HepG2 (cell line): ENCODE measurements around the gene FGF19. TPM values are rescaled to one million over a fixed set of nuclear protein-coding genes. Genes with fewer than 3 reads are reported as not detected.

ENCODE experiments used
- ATRX ChIP-seq: sonication (generic); formaldehyde crosslinking; IDR thresholded peaks from 2 replicates; pipeline ENCODE4 v1.4.0; 2020; ENCODE audit warnings: missing genetic modification reagents, borderline replicate concordance
- KLF13 ChIP-seq: sonication (generic); formaldehyde crosslinking; IDR thresholded peaks from 2 replicates; pipeline ENCODE4 v1.4.0; 2020; ENCODE audit warnings: mild to moderate bottlenecking, missing genetic modification reagents
- NAIF1 ChIP-seq: sonication (generic); formaldehyde crosslinking; IDR thresholded peaks from 2 replicates; pipeline ENCODE4 v1.5.0; 2020; ENCODE audit warnings: mild to moderate bottlenecking, missing genetic modification reagents, borderline replicate concordance
- NCOA1 ChIP-seq: sonication (generic); formaldehyde crosslinking; IDR thresholded peaks from 2 replicates; pipeline ENCODE4 v1.9.0; 2021; ENCODE audit warnings: missing genetic modification reagents
- NR2C2 ChIP-seq: sonication (generic); formaldehyde crosslinking; IDR thresholded peaks from 2 replicates; pipeline ENCODE4 v1.4.0; 2020; ENCODE audit warnings: missing genetic modification reagents, mild to moderate bottlenecking, moderate library complexity, borderline replicate concordance
- NR3C1 ChIP-seq: sonication (generic); formaldehyde crosslinking; IDR thresholded peaks from 2 replicates; pipeline ENCODE4 v1.4.0; 2020; ENCODE audit warnings: missing genetic modification reagents
- NRL ChIP-seq: sonication (generic); formaldehyde crosslinking; IDR thresholded peaks from 2 replicates; pipeline ENCODE4 v1.5.0; 2020; ENCODE audit warnings: missing genetic modification reagents, mild to moderate bottlenecking, moderate library complexity, borderline replicate concordance
- RNF2 ChIP-seq: fragments of 450-650 bp; conservative IDR thresholded peaks from 2 replicates; pipeline ENCODE4 v1.6.1; 2016; ENCODE audit warnings: low read depth
- SAFB2 ChIP-seq: sonication (generic); formaldehyde crosslinking; IDR thresholded peaks from 2 replicates; pipeline ENCODE4 v1.5.1; 2020; ENCODE audit warnings: missing genetic modification reagents, low read depth, mild to moderate bottlenecking, borderline replicate concordance
- XBP1 ChIP-seq: sonication (generic); formaldehyde crosslinking; IDR thresholded peaks from 2 replicates; pipeline ENCODE4 v1.5.0; 2020; ENCODE audit warnings: missing genetic modification reagents
- ZFP36 ChIP-seq: fragments of 150-350 bp; IDR thresholded peaks from 2 replicates; pipeline ENCODE4 v1.6.1; 2018; ENCODE audit warnings: borderline replicate concordance, low read length, low read depth; ENCODE audit not compliant: partially characterized antibody
- ZMYM2 ChIP-seq: sonication (generic); formaldehyde crosslinking; IDR thresholded peaks from 2 replicates; pipeline ENCODE4 v1.8.0; 2022; ENCODE audit warnings: mild to moderate bottlenecking, missing genetic modification reagents
- ZNF430 ChIP-seq: sonication (generic); formaldehyde crosslinking; IDR thresholded peaks from 2 replicates; pipeline ENCODE4 v1.9.0; 2021; ENCODE audit warnings: mild to moderate bottlenecking, missing genetic modification reagents
- ZNF44 ChIP-seq: sonication (generic); formaldehyde crosslinking; IDR thresholded peaks from 2 replicates; pipeline ENCODE4 v1.5.1; 2020; ENCODE audit warnings: mild to moderate bottlenecking, missing genetic modification reagents
- ZNF674 ChIP-seq: sonication (generic); formaldehyde crosslinking; IDR thresholded peaks from 2 replicates; pipeline ENCODE4 v1.5.0; 2020; ENCODE audit warnings: low read depth, mild to moderate bottlenecking, missing genetic modification reagents
- ZNF766 ChIP-seq: sonication (generic); formaldehyde crosslinking; IDR thresholded peaks from 2 replicates; pipeline ENCODE4 v1.5.0; 2020; ENCODE audit warnings: missing genetic modification reagents, borderline replicate concordance
- polyA plus RNA-seq, 8 experiments: library from polyadenylated mRNA; depleted of rRNA in 3 of 8; stranded (reverse) in 7 of 8; unstranded in 1 of 8; fragments of >200 nt; fragmentation: Illumina TruSeq in 4 of 8; extraction: Trizol in 4 of 8; gene quantifications; 2 replicates each; pipeline versions ENCODE4 v1.2.1 to v1.2.3, GENCODE V29; 2011 to 2016; ENCODE audit warnings: low read depth in 4 of 8, missing spikeins in 1 of 8, mixed read lengths in 1 of 8; ENCODE audit not compliant: insufficient read depth in 1 of 8
- total RNA-seq, 5 experiments: library from RNA; depleted of rRNA; stranded (reverse); fragments of >200 nt; fragmentation: Illumina TruSeq; extraction: Trizol; gene quantifications; 2 replicates each; pipeline ENCODE4 v1.2.3, GENCODE V29; 2016; ENCODE audit warnings: low read depth in 1 of 5
- TF ChIP-seq, protein P1 (sequence below): sonication (generic); formaldehyde crosslinking; IDR thresholded peaks from 2 replicates; pipeline ENCODE4 v1.4.0; 2020; ENCODE audit warnings: missing genetic modification reagents
- TF ChIP-seq, protein P2 (sequence below): sonication (generic); formaldehyde crosslinking; IDR thresholded peaks from 2 replicates; pipeline ENCODE4 v1.8.1; 2022; ENCODE audit warnings: mild to moderate bottlenecking, missing genetic modification reagents
- TF ChIP-seq, protein P3 (sequence below): sonication (generic); formaldehyde crosslinking; IDR thresholded peaks from 2 replicates; pipeline ENCODE4 v1.4.0; 2020; ENCODE audit warnings: missing genetic modification reagents, borderline replicate concordance

The FGF19 gene
- total and polyA plus RNA-seq, 2 of the 13 experiments (the other 11 are each of a cell fraction or from before 2014, with no cell fraction given): 0.07 TPM; not detected in 1

DNA sequence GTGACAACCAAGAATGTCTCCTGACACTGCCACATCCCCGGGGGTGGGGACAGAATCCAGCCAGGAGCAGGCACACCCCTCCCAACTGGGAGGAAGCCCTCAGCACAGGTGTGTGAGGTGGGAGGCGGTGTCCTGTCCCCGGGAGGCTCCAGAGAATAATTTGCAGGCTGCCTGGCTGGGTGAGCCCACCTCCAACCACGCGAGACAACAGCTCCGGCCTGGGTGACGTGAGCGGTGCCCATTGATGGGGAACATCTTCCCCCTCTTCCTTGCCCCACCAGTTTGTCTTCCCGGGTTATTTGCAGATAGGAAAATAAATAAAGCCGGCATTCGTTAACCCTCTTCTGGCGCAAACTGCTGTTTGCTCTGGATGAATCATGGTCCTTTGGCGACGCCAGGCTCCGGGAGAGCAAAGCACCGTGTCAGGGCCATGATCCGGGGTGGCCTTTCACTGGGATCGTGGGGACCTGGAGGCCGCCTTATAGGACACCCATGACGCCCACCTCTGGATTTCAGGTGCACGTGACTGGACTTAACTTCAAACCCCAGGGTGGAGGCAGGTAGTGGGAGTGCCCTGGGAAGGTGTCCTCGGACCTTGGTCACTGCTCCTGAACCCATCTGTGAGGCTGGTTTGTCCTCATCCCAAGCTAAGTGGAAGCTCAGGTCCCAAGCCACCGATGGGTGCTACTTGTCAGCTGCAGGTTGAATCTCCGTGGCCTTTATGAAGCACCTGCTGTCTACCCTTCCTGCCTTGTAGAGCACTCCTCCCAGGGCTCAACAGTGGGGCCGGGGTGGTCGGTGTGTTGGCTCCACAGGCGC, 49.0 kb downstream of the FGF19 start (continued):
- no peak for TF ChIP-seq ZNF674 (CRISPR knock-in tag)
- TF ChIP-seq NCOA1 (CRISPR knock-in tag): no peak
- no peak for TF ChIP-seq RNF2
- TF ChIP-seq NR3C1: no peak
- TF ChIP-seq NAIF1: no peak
- TF ChIP-seq SAFB2 (CRISPR knock-in tag): no peak
- TF ChIP-seq, protein P1, sequence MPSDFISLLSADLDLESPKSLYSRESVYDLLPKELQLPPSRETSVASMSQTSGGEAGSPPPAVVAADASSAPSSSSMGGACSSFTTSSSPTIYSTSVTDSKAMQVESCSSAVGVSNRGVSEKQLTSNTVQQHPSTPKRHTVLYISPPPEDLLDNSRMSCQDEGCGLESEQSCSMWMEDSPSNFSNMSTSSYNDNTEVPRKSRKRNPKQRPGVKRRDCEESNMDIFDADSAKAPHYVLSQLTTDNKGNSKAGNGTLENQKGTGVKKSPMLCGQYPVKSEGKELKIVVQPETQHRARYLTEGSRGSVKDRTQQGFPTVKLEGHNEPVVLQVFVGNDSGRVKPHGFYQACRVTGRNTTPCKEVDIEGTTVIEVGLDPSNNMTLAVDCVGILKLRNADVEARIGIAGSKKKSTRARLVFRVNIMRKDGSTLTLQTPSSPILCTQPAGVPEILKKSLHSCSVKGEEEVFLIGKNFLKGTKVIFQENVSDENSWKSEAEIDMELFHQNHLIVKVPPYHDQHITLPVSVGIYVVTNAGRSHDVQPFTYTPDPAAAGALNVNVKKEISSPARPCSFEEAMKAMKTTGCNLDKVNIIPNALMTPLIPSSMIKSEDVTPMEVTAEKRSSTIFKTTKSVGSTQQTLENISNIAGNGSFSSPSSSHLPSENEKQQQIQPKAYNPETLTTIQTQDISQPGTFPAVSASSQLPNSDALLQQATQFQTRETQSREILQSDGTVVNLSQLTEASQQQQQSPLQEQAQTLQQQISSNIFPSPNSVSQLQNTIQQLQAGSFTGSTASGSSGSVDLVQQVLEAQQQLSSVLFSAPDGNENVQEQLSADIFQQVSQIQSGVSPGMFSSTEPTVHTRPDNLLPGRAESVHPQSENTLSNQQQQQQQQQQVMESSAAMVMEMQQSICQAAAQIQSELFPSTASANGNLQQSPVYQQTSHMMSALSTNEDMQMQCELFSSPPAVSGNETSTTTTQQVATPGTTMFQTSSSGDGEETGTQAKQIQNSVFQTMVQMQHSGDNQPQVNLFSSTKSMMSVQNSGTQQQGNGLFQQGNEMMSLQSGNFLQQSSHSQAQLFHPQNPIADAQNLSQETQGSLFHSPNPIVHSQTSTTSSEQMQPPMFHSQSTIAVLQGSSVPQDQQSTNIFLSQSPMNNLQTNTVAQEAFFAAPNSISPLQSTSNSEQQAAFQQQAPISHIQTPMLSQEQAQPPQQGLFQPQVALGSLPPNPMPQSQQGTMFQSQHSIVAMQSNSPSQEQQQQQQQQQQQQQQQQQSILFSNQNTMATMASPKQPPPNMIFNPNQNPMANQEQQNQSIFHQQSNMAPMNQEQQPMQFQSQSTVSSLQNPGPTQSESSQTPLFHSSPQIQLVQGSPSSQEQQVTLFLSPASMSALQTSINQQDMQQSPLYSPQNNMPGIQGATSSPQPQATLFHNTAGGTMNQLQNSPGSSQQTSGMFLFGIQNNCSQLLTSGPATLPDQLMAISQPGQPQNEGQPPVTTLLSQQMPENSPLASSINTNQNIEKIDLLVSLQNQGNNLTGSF: no peak
- no peak for TF ChIP-seq ATRX (CRISPR knock-in tag)
- no peak; the same call in 1 of the 2 replicates for TF ChIP-seq NRL (CRISPR knock-in tag)
- TF ChIP-seq, protein P2, sequence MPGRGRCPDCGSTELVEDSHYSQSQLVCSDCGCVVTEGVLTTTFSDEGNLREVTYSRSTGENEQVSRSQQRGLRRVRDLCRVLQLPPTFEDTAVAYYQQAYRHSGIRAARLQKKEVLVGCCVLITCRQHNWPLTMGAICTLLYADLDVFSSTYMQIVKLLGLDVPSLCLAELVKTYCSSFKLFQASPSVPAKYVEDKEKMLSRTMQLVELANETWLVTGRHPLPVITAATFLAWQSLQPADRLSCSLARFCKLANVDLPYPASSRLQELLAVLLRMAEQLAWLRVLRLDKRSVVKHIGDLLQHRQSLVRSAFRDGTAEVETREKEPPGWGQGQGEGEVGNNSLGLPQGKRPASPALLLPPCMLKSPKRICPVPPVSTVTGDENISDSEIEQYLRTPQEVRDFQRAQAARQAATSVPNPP (CRISPR knock-in tag): peak; percentile 60; the same call in 1 of the 2 replicates
- TF ChIP-seq ZMYM2 (CRISPR knock-in tag): 0 out of 2 replicates have a peak, but pooled peaks have one; percentile 53
- TF ChIP-seq NR2C2: no peak
- TF ChIP-seq ZNF766 (CRISPR knock-in tag): peak; percentile 48; the same call in 1 of the 2 replicates
- no peak for TF ChIP-seq ZNF430 (CRISPR knock-in tag)
- TF ChIP-seq KLF13 (CRISPR knock-in tag): no peak
- TF ChIP-seq, protein P3, sequence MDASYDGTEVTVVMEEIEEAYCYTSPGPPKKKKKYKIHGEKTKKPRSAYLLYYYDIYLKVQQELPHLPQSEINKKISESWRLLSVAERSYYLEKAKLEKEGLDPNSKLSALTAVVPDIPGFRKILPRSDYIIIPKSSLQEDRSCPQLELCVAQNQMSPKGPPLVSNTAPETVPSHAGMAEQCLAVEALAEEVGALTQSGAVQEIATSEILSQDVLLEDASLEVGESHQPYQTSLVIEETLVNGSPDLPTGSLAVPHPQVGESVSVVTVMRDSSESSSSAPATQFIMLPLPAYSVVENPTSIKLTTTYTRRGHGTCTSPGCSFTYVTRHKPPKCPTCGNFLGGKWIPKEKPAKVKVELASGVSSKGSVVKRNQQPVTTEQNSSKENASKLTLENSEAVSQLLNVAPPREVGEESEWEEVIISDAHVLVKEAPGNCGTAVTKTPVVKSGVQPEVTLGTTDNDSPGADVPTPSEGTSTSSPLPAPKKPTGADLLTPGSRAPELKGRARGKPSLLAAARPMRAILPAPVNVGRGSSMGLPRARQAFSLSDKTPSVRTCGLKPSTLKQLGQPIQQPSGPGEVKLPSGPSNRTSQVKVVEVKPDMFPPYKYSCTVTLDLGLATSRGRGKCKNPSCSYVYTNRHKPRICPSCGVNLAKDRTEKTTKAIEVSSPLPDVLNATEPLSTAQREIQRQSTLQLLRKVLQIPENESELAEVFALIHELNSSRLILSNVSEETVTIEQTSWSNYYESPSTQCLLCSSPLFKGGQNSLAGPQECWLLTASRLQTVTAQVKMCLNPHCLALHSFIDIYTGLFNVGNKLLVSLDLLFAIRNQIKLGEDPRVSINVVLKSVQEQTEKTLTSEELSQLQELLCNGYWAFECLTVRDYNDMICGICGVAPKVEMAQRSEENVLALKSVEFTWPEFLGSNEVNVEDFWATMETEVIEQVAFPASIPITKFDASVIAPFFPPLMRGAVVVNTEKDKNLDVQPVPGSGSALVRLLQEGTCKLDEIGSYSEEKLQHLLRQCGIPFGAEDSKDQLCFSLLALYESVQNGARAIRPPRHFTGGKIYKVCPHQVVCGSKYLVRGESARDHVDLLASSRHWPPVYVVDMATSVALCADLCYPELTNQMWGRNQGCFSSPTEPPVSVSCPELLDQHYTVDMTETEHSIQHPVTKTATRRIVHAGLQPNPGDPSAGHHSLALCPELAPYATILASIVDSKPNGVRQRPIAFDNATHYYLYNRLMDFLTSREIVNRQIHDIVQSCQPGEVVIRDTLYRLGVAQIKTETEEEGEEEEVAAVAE (CRISPR knock-in tag): no peak; the same call in 1 of the 2 replicates
- no peak for TF ChIP-seq XBP1 (CRISPR knock-in tag)
- no peak for TF ChIP-seq ZFP36
- TF ChIP-seq ZNF44 (CRISPR knock-in tag): peak; percentile 64; the same call in 1 of the 2 replicates
